HG03571 (cell line): Measurements from ENCODE around the gene TEPSIN.
A peak's percentile ranks its signal among the peaks of the same experiment; 100 is the strongest.
"Not testable (repeated sequence)": the region's sequence is repeated elsewhere in the genome, so short reads cannot be mapped to it uniquely, and the experiment has no call there.

Experiments used
- ATAC-seq: cut with Tn5 transposase; IDR thresholded peaks from one replicate; pipeline ENCODE4 v1.9.1; 2021; ENCODE audit not compliant: unreplicated experiment

The TEPSIN gene

DNA sequence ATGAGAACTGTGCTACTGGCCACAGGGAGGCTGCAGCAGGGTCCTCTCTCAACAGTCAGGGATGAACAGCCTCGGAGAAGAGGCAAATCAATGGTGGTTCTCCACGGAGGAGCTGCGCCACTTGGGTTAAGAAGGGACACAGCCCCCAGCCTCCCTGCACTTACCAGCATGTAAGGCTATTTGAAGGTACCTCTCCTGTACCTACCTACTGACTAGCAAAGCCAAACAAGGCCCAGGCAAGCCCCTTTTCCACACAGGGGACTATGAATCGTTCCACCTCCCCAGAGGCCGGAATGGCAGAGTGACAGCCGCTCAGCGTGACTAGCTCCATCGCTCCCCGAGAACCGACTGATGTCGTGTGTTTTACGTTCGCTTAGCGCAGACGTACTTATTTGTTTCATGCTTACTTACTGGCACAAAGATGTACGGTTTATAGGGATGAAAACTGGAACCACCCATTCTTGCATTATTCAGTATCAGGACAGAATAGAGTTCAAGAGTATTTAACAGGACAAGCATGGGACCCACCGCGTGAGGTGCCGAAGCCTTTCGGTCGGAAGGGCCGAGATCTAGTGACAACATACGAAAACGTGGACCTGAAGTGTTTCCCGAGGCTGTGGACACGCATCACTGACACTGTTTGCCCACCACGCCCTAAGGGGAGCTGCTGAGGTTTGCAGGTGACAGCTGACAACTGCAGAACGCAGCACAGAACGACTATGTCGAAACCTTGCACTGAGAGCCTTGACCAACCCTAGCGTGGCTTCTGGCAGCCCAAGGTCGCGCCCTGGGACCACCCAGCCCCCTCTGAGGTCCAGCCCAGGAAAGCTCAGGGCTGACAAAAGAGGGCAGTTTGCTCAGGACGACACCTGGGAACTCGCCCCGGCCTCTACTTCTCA lies 1.0 kb downstream of the TEPSIN start:
- no peak for ATAC-seq

DNA sequence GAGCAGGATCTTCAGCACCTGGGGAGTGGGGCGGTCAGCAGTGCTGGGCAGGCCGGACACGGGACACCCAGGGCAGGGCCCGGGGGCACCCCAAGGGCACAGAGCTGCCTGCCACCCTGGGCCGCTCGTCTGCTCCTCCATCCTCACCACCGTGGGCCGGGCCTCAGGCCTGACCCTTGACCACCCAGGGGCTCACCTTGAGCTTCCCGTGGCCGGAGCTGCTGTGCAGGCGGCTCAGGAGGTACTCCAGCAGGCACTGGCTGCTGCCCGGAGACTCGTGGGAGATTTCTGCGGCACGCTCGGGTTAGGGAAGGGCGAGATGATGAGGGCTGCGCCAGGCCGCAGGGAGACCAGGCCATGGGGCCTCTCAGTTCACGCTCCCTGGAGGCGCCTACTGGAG lies 2.1 kb downstream of the TEPSIN start:
- no peak for ATAC-seq

DNA sequence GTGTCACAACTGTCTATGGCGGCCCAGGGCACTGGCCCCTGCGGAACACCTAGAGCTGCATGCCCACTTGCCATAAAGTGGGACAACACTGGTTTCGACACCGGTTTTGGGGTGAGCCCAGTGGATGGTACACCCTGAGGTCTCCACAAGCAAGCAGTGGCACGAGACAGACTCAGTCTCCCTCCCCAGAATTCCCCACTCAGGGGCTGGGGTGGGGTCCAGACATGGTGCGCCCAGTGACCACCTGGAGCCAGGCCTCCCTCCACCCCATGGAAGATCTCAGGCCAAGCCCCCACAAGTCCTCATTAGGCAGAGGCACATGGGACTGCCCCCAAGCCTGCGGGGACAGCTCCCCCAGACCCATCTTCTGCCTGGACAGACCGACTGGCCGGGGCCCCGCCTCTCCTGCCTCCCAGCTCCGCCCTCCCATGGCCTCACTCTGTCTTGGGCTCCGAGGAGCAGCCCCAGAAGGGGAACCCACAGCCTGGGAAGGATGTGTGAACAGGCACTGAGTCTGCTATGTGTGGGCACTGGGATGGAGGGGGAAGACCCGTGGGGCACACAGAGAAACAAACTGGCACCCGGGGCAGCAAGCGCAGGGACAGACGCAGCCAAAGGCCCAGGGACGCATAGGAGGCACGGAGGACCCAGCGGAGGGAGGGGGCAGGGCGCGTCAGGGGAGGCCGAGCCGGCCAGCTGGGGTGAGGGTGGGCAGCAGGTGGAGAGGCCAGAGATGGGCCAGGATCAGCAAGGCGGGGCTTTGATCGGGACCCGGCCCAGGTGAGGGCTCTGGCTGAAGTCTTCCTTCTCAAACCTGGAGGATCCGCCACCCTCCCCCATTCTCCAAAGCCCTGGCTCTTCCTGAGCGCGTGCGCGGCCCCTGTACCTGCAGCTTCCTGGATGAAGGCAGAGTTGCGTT lies 2.8 kb downstream of the TEPSIN start:
- ATAC-seq, result no peak

- no peak for ATAC-seq
These were observed 3.7 kb downstream of the TEPSIN start for GRCh38 chr17:81234940-81235821.

DNA sequence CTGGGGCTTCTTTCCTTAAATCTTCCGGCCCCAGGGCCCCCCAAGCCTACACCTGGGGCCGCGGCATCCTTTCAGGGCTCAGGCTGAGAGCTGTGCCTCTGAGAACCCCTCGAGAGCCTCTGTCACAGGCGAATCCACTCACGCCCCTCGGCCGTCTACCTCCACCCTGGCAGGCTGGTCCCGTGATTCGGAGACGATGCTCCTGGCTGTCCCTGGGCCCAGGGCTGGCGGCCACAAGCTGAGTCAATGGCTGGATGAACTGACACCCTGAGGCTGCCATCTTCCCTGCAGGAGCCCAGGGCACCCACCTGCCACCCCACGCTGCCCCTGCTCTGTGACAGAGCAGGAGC lies 4.4 kb downstream of the TEPSIN start:
- no peak for ATAC-seq

DNA sequence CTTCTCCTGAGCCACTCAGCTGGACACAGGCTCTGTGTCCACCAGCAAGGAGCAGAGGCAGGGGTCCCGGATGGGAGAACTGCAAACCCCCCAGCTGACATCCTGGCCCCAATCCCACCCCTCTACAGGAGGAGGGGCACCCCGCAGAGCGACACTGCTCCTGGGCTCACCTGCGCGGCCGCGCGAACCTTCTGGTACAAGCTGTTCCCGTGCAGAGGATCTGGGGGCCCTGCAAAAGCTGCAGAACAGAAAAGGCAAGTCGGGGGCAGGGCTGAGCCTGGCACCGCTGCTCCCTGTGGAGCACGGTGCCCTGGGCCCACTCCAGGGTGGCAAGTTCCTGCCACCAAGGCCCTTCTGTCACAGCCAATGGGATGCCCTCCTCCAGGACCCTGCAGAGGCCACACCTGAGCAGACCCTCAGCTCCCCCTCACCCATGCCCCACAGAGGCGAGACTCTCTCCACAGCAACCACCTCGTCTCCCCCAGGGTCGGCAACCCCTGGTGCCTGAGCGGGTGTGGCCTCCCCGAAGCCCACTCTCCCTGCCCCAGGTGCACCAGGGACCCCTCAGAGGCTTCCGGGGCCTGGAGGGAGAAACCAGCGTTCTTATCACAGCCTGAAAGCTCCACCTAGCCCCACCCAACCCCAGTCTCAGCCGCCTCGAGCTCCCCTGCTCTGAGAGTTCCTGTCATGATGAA lies 4.9 kb downstream of the TEPSIN start:
- ATAC-seq, result no peak

DNA sequence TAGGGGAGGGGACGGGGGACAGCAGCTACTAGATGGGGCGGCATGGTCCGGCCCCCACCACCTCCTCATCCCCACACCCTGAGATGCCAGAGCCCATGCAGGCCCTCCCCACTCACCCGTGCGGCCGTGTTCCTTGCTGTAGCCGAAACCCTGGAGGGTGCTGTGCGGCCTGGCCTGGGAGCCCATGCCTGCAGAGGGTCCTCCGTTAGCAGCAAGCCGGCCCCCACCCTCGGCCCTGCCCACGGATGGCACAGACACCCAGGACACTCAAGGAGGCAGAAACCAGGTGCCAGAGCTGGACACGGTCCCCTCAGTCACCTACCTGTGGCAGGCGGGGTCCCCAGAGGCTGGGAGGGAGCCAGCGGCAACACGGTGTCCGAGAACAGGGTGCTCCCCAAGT lies 5.5 kb downstream of the TEPSIN start:
- no peak for ATAC-seq

DNA sequence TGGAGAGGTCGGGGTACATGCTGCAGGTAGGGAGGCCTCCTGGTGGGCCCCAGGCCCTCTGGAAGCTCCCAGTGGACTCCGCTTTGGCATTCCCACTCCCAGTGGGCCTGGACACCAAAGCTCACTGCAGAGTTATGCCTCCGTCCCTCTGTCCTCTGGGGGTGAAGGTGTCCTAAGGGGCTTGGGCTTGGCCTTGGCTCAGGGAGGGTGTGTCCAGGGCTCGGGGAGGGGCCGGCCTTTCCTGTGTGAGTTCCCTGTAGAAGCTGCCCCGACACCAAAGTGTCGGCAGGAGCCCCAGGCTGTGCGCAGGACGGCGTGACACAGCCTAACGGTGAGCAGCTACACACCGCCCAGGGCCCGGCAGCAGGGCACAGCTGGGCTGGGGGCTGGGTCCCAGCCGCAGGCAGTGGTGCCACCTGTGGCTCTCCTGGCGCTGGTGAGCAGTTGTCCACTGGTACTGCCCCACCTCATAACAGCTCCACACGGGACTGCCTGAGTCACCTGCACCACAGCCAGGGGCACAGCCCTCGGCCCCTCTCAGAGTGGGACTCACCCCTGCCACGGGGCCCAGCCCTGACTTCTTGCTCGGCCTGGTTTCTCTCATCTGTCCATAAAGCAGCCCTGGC lies 6.1 kb downstream of the TEPSIN start:
- ATAC-seq, result no peak

- ATAC-seq, result no peak
These were observed 6.9 kb downstream of the TEPSIN start for GRCh38 chr17:81231766-81232581.

GRCh38 chr17:81231121-81231645 lies 7.7 kb downstream of the TEPSIN start:
- ATAC-seq, result no peak

GRCh38 chr17:81230043-81230820 lies 8.6 kb downstream of the TEPSIN start:
- no peak for ATAC-seq

DNA sequence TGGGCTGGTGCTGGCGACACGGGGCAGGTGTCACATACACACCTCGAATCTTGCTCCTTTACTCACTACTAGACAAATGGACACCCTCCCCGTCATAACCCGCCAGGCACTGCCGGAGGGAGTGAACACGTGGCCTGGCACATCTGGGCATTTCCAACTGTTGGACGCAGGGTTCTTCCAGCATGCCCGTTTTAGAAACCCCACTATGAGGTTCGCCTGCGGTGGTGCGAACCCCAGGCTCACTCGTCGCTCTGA lies 9.3 kb downstream of the TEPSIN start:
- ATAC-seq, result no peak

GRCh38 chr17:81228834-81229665 lies 9.8 kb downstream of the TEPSIN start:
- ATAC-seq, result no peak

- ATAC-seq, result no peak
These were observed 10.4 kb downstream of the TEPSIN start for GRCh38 chr17:81228420-81228819.

GRCh38 chr17:81227630-81228029 lies 11.2 kb downstream of the TEPSIN start:
- ATAC-seq, result not testable (repeated sequence)

DNA sequence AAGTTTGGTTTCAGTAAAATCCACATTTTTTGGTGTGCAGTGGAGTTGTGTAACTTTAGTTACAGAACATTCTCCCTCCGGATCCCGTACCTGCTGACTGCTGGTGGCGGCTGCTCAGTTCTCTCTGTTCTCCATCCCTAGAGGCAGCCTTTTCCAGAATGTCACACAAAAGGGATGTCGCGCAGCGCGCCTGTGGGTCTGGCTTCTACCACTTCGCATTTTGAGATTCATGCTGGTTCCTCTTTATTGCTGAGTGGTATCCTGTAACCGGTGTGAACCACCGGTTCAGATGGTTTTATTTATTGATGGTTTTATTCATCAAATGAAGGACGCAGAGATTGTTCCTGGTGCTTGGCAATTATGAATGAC lies 15.1 kb downstream of the TEPSIN start:
- no peak for ATAC-seq

GRCh38 chr17:81222906-81223761 lies 15.7 kb downstream of the TEPSIN start, which contains the start of gene CEP131:
CEP131 (minus strand) TSS chr17:81222965; CDS start chr17:81220056, 2,909 bp downstream.
- ATAC-seq, result peak; percentile 87
